BLaER1 (cell line): ENCODE data around the gene PICK1.
A peak's percentile ranks its signal among the peaks of the same experiment; 100 is the strongest.

Experiments used
- H3K27ac ChIP-seq: shearing (Covaris generic); formaldehyde crosslinking; 2 replicates; pipeline ENCODE4 v1.8.1; 2022
- H3K27me3 ChIP-seq: shearing (Covaris generic); formaldehyde crosslinking; 2 replicates; pipeline ENCODE4 v1.8.1; 2022
- H3K36me3 ChIP-seq: shearing (Covaris generic); formaldehyde crosslinking; 2 replicates; pipeline ENCODE4 v1.8.1; 2022
- H3K4me1 ChIP-seq: shearing (Covaris generic); formaldehyde crosslinking; 2 replicates; pipeline ENCODE4 v1.8.1; 2022
- H3K4me2 ChIP-seq: shearing (Covaris generic); formaldehyde crosslinking; 2 replicates; pipeline ENCODE4 v1.8.1; 2022
- H3K4me3 ChIP-seq: shearing (Covaris generic); formaldehyde crosslinking; 2 replicates; pipeline ENCODE4 v1.8.1; 2022
- H3K9ac ChIP-seq: shearing (Covaris generic); formaldehyde crosslinking; 2 replicates; pipeline ENCODE4 v1.8.1; 2022
- H3K9me3 ChIP-seq: shearing (Covaris generic); formaldehyde crosslinking; 2 replicates; pipeline ENCODE4 v1.8.1; 2022
- H4K20me1 ChIP-seq: shearing (Covaris generic); formaldehyde crosslinking; 2 replicates; pipeline ENCODE4 v1.8.1; 2022
- Cebpa-rat ChIP-seq: shearing (Covaris generic); IDR thresholded peaks from 2 replicates; pipeline ENCODE4 v1.8.1; 2022

The PICK1 gene

DNA sequence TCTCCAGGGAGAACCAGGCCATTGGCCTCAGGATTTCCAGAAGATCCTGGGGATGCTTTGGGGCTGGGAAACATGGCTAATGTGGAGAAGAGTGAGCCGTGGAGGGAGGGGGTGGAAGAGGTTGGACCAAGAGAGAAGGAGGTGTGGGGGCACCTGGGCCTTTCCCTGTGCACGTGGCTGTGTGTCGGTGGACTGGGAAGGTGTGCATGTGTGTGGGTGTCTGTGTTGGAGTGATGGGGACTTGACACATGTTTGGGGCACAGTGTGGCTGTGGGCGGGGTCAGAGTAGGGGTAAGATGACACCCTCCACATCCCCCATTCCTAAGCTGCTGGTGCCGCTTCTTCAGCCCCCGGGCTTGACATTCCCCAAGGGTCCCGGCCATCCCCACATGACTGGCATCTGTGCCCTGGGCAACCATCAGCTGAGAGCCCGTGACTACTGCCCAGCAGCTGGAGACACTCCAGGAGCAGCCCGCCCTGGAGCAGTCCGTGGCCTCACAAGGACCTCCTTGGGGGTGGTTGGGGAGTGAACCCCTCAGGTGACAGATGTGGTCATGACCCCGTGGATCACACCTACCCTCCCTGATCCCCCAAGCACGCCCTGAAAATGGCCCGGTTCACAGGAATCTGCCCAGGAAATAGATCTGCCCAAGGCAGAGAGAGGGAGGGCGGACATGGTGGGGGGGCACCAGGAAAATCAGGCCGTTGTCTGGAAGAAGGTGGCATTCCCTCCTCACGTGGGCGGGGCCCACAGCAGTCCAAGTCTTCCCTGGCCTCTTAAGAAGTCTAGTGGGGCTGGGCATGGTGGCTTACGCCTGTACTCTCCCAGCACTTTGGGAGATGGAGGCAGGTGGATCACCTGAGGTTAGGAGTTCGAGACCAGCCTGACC, 38.0 kb upstream of the PICK1 start:
- TF ChIP-seq Cebpa-rat: no peak
- H4K20me1 ChIP-seq: no peaks in the 10 kb centered on the region
- no peak overlapping the region for H3K27ac ChIP-seq
- H3K4me1 ChIP-seq: peaks cover 51% of the 10 kb centered on the region
- H3K27me3 ChIP-seq: no peaks in the 10 kb centered on the region
- H3K9ac ChIP-seq: no peak overlapping the region
- no peak overlapping the region for H3K4me3 ChIP-seq
- peaks cover 7% of the 10 kb centered on the region; the same call in 1 of the 2 replicates for H3K9me3 ChIP-seq
- H3K4me2 ChIP-seq: 0 out of 2 replicates have a peak overlapping the region, but pooled peaks have one; percentile 2
- no peaks in the 10 kb centered on the region for H3K36me3 ChIP-seq

DNA sequence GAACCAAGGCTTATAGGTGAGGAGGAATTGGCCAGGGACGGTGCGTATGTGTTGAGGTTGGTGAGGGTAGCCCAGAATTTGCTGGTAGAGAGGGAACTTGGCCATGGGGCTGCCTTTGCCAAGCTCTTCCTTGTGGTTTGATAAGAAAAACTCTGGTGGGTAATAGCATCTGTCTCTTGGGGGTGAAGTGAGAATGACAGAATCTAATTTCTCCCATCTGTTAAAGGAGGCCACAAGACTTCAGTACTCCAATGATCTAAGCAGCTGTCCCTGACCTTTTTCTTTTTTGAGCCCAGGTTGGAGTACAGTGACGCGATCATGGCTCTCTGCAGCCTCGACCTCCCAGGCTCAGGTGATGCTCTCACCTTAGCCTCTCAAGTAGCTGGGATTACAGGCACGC, 36.0 kb upstream of the PICK1 start:
- peaks cover 58% of the 10 kb centered on the region for H3K4me1 ChIP-seq
- H3K27me3 ChIP-seq: no peaks in the 10 kb centered on the region
- 0 out of 2 replicates have a peak overlapping the region, but pooled peaks have one; percentile 9 for H3K9ac ChIP-seq
- H3K4me2 ChIP-seq: peak overlapping the region; percentile 81
- no peaks in the 10 kb centered on the region for H3K9me3 ChIP-seq
- no peaks in the 10 kb centered on the region for H4K20me1 ChIP-seq
- no peak overlapping the region for H3K4me3 ChIP-seq
- H3K36me3 ChIP-seq: no peaks in the 10 kb centered on the region
- H3K27ac ChIP-seq: peak overlapping the region; percentile 70
- no peak for TF ChIP-seq Cebpa-rat

DNA sequence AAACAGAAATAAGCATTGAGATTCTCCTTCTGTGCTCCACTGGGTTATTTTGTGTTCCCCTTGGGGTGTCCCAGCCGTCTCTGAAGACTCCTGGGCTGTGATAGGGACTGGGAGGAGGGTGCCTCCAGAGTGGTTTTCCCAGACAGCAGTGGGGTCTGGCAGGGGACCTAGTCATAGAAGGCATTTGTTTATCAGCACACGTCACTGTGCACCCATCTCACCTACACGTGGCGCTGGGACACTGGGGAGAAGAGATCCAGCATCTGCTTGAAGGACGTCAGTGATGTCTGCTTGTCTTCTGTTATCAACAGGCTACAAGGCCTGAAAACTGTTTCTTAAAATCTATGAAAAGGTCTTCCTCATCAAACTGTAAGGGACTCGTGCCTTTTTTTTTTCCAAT, 34.2 kb upstream of the PICK1 start:
- Histone ChIP-seq H3K36me3 (no peaks in the 10 kb centered on the region), H3K4me2 (no peak overlapping the region), H3K4me1 (peaks cover 48% of the 10 kb centered on the region), H3K27me3 (no peaks in the 10 kb centered on the region), H3K27ac (no peak overlapping the region), H4K20me1 (no peaks in the 10 kb centered on the region), H3K9ac (no peak overlapping the region), H3K4me3 (no peak overlapping the region), H3K9me3 (no peaks in the 10 kb centered on the region)
- TF ChIP-seq Cebpa-rat: no peak

DNA sequence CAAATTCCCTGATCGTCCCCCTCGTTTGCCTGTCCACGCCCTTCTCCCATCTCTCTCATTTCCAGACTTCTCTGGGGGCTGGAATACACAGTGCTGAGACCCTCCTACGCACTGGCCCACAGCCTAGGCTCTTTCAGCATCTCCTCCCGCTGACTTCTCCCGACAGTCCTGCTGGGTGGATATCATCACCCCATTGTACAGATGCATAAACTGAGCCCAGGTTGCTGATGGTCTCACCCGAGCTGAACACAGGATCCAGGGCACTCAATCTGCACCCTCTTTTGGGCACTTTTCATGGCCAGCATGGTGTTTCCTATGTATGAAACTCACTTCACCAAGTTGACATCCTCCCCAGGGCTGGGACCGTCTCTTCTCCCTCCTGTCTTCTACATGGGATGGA, 31.7 kb upstream of the PICK1 start:
- H3K9me3 ChIP-seq: no peaks in the 10 kb centered on the region
- H4K20me1 ChIP-seq: no peaks in the 10 kb centered on the region
- H3K27ac ChIP-seq: no peak overlapping the region
- no peaks in the 10 kb centered on the region for H3K27me3 ChIP-seq
- no peak for TF ChIP-seq Cebpa-rat
- H3K4me3 ChIP-seq: no peak overlapping the region
- H3K4me2 ChIP-seq: no peak overlapping the region
- no peaks in the 10 kb centered on the region for H3K36me3 ChIP-seq
- H3K4me1 ChIP-seq: peaks cover 39% of the 10 kb centered on the region
- no peak overlapping the region for H3K9ac ChIP-seq

DNA sequence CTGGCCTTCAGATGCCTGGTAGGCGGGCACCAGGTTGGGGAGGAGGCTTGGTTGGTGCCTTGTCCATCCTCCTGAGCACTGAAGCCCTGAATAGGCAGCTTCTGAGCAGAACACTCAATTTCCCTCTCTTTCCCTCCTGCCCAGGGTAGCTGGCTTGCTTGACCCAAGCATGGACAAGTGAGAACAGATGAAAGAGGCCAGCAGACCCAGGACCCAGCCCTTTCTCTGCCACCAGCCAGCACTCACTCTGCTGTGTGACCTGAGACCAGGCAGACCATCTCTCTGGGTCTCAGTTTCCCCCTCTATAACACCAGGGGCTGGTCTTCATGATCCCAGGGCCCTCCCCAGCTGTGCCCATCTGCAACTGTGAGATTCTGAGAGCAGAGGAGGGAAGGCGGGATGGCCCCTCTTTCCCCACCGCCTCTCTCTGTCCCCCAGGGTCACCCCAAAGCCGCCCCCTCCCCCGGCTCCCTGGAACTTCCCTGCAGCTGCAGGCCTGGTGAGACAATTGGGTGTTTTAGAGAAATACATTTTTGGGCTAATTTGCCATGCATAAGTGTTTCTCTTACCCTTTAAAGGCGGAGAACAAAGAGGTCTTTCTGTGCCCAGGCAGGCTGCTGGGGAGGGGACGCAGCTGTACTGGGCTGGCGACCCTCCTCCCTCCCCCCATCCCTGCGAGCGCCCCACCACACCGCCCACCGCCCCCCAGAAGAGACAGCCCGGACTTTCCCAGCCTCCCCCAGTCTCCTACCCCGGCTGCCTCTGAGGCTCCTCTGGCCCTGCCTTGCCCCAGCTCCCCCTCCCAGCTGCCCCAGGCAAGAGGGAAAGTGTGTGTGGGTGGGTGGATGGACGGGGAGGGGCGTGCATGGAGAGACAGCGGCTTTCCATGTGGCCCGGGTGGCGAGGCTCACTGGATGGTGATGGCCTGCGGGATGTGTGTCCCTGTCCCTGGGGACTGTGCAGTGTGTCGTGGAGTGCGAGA, 30.8 kb upstream of the PICK1 start:
- Histone ChIP-seq H3K36me3 (no peaks in the 10 kb centered on the region), H3K27ac (no peak overlapping the region), H3K4me2 (no peak overlapping the region), H3K4me3 (no peak overlapping the region), H3K27me3 (no peaks in the 10 kb centered on the region), H3K9ac (no peak overlapping the region), H3K9me3 (no peaks in the 10 kb centered on the region), H3K4me1 (peaks cover 39% of the 10 kb centered on the region), H4K20me1 (no peaks in the 10 kb centered on the region)
- TF ChIP-seq Cebpa-rat: no peak

DNA sequence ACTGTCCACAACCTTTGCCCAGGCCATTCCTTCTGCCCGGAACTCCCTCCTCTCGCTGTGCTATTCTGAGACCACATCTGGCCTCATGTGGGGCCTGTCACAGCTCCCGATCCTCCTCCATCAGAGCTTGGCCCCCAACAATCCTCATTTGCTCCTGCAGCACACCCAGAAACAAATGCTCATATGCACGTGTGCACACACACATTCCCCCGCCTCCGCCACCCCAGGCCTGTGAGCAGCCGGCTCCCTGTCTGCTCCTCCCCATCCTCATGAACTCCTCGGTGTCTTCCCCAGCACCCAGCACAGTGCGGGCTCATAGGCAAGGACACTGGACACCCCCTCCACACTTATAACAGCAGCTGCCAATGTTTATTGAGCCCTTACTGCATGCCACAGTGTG, 29.7 kb upstream of the PICK1 start:
- Histone ChIP-seq H3K9ac (no peak overlapping the region), H3K4me3 (no peak overlapping the region), H3K36me3 (no peaks in the 10 kb centered on the region), H3K9me3 (no peaks in the 10 kb centered on the region), H4K20me1 (no peaks in the 10 kb centered on the region), H3K4me1 (peaks cover 34% of the 10 kb centered on the region), H3K27ac (no peak overlapping the region), H3K27me3 (no peaks in the 10 kb centered on the region), H3K4me2 (no peak overlapping the region)
- TF ChIP-seq Cebpa-rat: no peak

DNA sequence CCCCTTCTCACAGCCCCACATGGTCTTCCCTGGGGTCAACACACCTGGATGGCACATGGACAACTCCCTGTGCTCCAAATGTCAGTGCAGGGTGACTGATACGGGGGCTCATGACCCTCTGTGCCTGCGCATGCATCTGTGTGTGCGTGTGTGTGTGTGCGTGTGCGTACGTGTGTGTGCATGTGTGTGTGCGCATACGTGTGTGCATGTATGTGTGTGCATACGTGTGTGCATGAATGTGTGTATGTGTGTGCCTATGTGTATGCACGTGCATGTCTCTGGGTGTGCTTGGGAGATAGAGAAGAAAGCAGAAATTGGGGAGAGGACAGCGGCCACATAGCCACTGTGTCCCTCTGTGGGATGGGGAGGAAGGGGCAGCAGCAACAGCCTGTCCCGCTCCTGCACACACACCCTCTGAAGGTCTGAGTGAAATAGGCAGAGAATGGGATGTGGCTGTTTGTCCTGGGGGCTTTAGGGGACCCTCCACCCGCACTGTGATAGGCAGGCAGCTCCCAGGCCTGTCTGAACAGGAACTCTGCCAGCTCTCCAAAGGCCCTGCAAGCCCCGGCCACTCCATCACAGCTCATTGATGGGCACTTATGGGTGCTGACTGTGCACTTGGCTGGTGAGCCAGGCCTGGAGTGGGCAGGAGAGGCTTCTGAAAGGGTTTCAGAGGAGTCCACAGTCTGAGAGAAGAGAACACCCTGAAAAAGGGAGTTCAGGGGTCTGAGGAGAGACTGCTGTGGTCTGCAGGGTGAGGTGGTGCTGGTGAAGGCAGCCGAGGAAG, 28.7 kb upstream of the PICK1 start:
- no peaks in the 10 kb centered on the region for H3K27me3 ChIP-seq
- H3K4me2 ChIP-seq: no peak overlapping the region
- H3K36me3 ChIP-seq: no peaks in the 10 kb centered on the region
- H3K4me3 ChIP-seq: no peak overlapping the region
- no peak overlapping the region for H3K9ac ChIP-seq
- no peaks in the 10 kb centered on the region for H4K20me1 ChIP-seq
- H3K4me1 ChIP-seq: peaks cover 41% of the 10 kb centered on the region
- TF ChIP-seq Cebpa-rat: no peak
- no peaks in the 10 kb centered on the region for H3K9me3 ChIP-seq
- no peak overlapping the region for H3K27ac ChIP-seq

DNA sequence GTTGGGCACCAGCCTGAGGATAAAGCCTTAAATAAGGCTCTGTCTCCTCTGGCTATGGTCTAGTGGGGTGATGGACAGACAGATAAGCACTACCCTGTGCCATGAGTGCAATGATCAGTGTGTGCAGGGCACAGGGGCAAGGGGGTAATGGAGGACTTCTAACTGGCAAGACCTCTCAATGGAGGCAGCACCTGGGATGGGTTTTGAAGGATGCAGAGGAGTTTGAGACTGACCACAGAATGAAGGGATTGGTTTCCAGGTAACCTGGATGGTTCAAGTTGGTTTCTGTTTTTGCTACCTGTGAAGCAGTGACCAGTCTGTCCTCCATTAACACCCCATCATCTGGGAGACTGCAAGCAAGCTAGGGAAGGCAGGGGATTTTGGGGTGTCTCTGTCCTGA, 27.8 kb upstream of the PICK1 start:
- Histone ChIP-seq H3K4me2 (no peak overlapping the region), H3K27ac (no peak overlapping the region), H3K4me1 (peaks cover 49% of the 10 kb centered on the region), H3K27me3 (no peaks in the 10 kb centered on the region), H3K36me3 (no peaks in the 10 kb centered on the region), H3K4me3 (no peak overlapping the region), H4K20me1 (no peaks in the 10 kb centered on the region), H3K9me3 (no peaks in the 10 kb centered on the region), H3K9ac (no peak overlapping the region)
- TF ChIP-seq Cebpa-rat: no peak

DNA sequence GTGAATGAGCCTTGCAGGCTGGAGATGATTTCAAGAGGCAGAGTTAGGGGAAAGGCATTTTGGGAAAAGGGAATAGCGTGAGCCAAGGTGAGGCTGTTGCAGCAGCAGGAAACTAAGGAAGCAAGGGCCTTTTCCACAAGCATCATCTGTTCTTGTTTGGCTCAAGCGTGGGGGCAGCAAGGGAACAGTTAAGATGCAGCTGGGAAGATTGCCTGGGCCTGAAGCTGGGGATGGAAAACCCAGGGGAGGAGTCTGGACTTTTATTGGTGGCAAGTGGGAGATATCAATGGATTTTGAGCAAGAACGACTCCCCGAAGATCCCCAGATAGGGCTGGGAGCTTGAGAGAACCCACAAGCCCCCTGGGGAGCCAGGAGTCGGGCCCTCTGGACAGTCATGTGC, 27.3 kb upstream of the PICK1 start:
- Histone ChIP-seq H3K4me1 (peaks cover 52% of the 10 kb centered on the region), H3K9ac (no peak overlapping the region)
- TF ChIP-seq Cebpa-rat: no peak

More for the DNA sequence above, 27.3 kb upstream of the PICK1 start:
- Histone ChIP-seq H4K20me1 (no peaks in the 10 kb centered on the region), H3K4me3 (no peak overlapping the region), H3K36me3 (no peaks in the 10 kb centered on the region), H3K4me2 (peak overlapping the region; percentile 73), H3K27me3 (no peaks in the 10 kb centered on the region), H3K9me3 (no peaks in the 10 kb centered on the region), H3K27ac (no peak overlapping the region)
